ENCODE data around the gene SULF2.

SULF2 gene

DNA sequence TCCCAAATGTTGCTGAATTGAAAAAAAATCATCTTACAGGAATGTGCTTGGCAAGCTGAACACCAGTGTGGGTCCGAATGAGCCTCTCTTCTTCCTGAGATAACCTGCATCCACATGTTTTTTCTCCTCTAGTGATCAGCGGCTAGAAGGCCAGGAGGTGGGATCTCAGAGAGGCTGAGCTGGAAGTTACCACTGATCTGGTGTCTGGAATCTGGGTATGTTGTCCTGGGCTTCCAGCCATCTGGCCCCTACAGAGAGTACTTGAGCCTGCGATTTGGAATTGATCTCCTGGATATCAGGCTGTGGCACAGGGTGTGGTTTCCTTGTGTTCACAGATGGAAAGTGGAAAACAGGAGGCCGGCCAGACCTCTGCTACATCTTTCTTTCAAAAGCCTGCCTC, 35.9 kb downstream of the SULF2 start:
- TF ChIP-seq, protein P1, sequence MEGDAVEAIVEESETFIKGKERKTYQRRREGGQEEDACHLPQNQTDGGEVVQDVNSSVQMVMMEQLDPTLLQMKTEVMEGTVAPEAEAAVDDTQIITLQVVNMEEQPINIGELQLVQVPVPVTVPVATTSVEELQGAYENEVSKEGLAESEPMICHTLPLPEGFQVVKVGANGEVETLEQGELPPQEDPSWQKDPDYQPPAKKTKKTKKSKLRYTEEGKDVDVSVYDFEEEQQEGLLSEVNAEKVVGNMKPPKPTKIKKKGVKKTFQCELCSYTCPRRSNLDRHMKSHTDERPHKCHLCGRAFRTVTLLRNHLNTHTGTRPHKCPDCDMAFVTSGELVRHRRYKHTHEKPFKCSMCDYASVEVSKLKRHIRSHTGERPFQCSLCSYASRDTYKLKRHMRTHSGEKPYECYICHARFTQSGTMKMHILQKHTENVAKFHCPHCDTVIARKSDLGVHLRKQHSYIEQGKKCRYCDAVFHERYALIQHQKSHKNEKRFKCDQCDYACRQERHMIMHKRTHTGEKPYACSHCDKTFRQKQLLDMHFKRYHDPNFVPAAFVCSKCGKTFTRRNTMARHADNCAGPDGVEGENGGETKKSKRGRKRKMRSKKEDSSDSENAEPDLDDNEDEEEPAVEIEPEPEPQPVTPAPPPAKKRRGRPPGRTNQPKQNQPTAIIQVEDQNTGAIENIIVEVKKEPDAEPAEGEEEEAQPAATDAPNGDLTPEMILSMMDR (conservative IDR thresholded peaks at IDR 0.05; ENCODE audit: low read depth, low read length), result no peak
- no peak overlapping the region for H3K4me3 ChIP-seq (ENCODE audit: low read length)
- no peak for DNase-seq (ENCODE audit: low read depth)

DNA sequence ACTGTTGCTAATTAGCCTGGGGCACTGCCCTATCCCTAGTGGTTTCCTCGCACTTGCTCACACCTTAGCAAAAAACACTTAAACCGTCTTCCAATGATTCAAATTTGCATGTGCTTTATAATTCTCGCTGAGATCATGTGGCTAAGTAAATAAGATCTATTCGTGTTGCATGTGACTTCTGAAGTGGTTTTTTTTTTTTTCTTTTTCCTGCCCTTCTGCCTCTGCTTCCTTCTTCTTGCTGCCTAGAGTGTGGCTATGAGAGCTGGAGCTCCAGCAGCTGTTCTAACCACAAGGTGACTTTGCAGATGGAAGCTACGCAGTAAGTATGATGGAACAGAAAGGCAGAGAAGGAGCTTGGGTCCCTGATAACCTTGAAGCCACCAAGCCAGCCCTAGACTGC, 36.5 kb downstream of the SULF2 start:
- TF ChIP-seq, protein P1 (conservative IDR thresholded peaks at IDR 0.05; ENCODE audit: low read depth, low read length), result no peak
- no peak overlapping the region for H3K4me3 ChIP-seq (ENCODE audit: low read length)

GRCh38 chr20:47748069-47748468, 37.2 kb downstream of the SULF2 start:
- TF ChIP-seq, protein P1 (conservative IDR thresholded peaks at IDR 0.05; ENCODE audit: low read depth, low read length), result no peak
- no peak overlapping the region for H3K4me3 ChIP-seq (ENCODE audit: low read length)
- no peak for DNase-seq (ENCODE audit: low read depth)

More for the DNA sequence above, 36.5 kb downstream of the SULF2 start:
- no peak for DNase-seq (ENCODE audit: low read depth)

DNA sequence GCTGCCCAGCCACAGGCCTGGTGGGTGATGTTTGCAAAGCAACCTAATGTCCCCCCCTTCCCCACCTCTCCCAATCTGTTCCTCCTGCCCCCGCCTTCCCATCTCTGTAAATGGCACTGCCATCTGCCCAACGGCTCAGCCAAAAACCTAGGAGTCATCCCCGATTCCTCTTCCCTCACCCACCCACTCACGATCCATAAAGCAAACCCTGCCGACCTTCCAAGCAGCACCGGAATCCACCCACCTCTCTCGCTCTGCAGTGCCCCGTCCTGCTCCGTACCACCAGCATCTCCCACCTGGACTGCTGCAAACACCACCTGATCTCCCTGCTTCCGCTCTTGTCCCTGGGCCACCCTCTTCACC, 37.6 kb downstream of the SULF2 start:
- H3K4me3 ChIP-seq (ENCODE audit: low read length), result no peak overlapping the region
- no peak for DNase-seq (ENCODE audit: low read depth)
- TF ChIP-seq, protein P1 (conservative IDR thresholded peaks at IDR 0.05; ENCODE audit: low read depth, low read length), result no peak

DNA sequence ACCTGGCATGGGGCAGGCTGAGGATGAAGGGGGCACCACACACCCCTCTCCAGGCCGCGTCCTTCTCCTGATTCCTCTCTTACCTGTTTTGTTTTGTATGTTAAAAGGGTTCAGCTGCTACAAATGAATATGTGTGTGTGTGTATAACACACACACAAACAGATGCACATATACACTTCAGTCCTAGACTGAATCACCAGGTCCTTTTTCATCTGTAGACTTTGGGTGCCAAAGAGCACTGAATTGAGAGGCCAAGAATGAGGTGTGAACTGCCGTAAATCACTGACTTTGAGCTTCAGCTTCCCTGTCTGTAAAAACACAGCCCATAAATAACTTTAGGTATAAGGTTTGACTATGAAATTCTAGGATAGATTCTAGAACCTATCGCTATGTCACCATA, 40.5 kb downstream of the SULF2 start:
- no peak for DNase-seq (ENCODE audit: low read depth)
- H3K4me3 ChIP-seq (ENCODE audit: low read length), result no peak overlapping the region
- TF ChIP-seq, protein P1 (conservative IDR thresholded peaks at IDR 0.05; ENCODE audit: low read depth, low read length), result no peak

DNA sequence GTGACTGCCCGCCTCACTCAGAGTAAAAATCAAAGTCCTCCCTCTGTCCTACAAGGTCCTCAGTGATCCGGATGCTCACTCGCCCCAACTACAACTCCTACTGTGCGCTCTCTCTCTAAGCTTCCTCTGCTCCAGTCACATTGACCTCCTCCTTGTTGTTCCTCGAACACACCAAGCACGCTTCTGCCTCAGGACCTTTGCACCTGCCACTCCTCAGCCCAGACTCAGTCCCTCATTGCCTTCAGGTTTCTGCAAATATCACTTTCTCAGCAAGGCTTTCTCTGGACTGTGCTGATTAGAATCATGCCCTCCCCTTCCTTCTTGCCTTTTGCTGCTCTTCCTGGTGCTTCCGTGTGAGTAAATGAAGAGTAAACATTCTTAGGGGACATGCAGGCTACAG, 41.6 kb downstream of the SULF2 start:
- no peak for DNase-seq (ENCODE audit: low read depth)
- TF ChIP-seq, protein P1 (conservative IDR thresholded peaks at IDR 0.05; ENCODE audit: low read depth, low read length), result no peak
- no peak overlapping the region for H3K4me3 ChIP-seq (ENCODE audit: low read length)

GRCh38 chr20:47741669-47742608, 43.3 kb downstream of the SULF2 start:
- no peak overlapping the region for H3K4me3 ChIP-seq (ENCODE audit: low read length)
- no peak for DNase-seq (ENCODE audit: low read depth)
- TF ChIP-seq, protein P1 (conservative IDR thresholded peaks at IDR 0.05; ENCODE audit: low read depth, low read length), result no peak
